ENCODE results near the gene KLHL1.

DNA sequence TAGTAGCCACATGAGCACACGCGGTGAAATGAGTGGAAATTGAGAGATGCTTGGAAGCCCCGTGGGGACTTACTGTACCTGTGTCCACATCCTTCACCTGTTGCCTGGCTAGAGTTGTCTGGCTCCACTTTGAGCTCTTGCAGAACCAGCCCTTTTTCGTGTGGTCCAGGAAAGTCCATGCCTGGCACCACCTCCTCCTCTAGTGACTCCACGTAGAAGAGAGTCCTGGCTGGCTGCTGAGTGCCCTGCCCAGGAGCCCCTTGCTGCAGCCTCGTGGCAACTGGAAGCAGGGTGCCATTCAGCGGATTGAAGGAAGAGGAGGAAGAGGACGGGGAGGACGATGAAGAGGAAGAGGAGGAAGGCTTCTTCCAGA, 1.1 kb downstream of the KLHL1 start:
- TF ChIP-seq, protein P1, sequence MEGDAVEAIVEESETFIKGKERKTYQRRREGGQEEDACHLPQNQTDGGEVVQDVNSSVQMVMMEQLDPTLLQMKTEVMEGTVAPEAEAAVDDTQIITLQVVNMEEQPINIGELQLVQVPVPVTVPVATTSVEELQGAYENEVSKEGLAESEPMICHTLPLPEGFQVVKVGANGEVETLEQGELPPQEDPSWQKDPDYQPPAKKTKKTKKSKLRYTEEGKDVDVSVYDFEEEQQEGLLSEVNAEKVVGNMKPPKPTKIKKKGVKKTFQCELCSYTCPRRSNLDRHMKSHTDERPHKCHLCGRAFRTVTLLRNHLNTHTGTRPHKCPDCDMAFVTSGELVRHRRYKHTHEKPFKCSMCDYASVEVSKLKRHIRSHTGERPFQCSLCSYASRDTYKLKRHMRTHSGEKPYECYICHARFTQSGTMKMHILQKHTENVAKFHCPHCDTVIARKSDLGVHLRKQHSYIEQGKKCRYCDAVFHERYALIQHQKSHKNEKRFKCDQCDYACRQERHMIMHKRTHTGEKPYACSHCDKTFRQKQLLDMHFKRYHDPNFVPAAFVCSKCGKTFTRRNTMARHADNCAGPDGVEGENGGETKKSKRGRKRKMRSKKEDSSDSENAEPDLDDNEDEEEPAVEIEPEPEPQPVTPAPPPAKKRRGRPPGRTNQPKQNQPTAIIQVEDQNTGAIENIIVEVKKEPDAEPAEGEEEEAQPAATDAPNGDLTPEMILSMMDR (IDR thresholded peaks at IDR 0.05): no peak
- no peak for TF ChIP-seq POLR2A (IDR thresholded peaks at IDR 0.05)
